ENCODE data around the gene MPDU1.
"Not testable (repeated sequence)": the region's sequence is repeated elsewhere in the genome, so short reads cannot be mapped to it uniquely, and the experiment has no call there.

The MPDU1 gene

DNA sequence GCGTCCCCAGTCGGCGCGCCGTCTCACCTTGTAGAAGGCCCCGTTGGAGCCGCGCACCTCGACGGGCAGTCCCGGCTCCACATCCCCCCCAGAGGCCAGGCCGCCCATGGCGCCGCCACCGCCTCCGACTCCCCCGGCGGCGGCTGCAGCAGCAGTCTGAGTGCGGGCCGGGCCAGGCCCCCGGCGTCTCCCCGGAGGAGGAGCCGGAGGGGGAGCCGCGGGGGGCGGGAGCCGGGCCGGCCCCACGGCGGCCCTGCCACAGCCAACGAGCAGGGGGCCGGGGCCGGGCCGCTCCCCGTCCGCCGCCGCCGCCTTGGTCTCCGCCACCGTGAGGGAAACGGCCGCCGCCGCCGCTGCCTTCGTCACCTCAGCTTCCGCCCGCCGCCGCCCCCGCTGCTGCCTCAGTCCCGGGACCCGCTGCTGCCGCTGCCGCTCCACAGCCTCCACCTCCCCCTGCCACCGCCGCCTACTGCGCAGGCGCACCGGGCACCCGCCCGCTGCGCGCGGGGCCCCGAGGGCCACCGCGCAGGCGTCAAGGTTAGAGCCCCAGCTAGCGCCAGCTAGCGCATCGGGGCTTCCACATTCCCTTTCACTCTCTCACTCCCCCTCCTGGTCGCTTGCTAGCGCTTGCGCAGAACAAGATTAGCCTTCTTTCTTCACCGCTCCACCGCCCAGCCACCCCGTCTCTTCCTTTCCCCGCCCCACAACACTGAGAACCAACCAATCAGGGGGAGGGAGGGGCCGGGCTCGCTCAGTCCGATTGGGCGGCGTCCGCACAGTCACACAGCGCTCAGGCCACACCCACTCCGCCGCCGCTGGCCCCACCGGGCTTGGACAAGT, 31.0 kb downstream of the MPDU1 start, which contains the start of gene FXR2:
Gene FXR2, minus strand, starts transcription at position 473 of the 840 bp plus-strand sequence. Its CDS starts 365 bp downstream, at position 108.
- peak; percentile 96 for DNase-seq (ENCODE audit: low read depth)

DNA sequence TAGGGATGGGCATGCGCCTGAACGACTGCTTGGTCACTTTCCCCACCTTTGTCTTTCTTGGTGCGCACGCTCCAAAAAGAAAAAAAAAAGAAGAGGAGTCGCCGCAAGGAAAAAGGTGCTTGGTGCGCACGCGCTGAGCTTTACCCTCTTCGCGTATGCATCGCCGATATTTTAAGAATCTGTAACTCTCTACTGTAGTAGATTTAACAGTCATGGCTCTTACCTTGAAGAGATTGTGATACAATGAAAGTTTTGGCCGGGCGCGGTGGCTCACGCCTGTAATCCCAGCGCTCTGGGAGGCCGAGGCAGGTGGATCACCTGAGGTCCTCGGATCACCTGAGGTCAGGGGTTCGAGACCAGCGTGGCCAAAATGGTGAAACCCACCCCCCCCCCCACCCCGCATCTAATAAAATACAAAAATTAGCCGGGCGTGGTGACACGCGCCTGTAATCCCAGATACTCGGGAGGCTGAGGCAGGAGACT, 31.7 kb downstream of the MPDU1 start:
- no peak for DNase-seq (ENCODE audit: low read depth)

DNA sequence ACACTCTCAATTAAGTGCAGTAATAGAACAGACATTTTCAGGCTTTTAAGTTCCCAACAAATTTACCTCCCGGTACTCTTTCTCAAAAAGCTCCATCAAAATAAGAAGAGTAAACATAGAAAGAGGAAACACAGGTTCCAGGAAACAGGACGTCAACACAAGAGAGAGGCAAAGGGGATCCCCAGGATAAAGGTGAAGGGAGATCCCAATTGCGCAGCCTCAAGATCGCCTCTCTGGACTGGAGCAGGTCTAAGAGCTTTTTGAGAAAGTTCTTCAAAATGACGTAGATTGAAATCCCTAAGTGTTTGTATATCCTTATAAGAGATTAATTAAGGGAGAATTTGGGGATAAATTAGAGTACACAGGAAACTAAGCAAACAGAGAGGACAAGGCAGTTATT, 35.0 kb downstream of the MPDU1 start:
- no peak for DNase-seq (ENCODE audit: low read depth)

- DNase-seq (ENCODE audit: low read depth) = no peak
These were observed 37.2 kb downstream of the MPDU1 start for GRCh38 chr17:7620835-7621234.

GRCh38 chr17:7623661-7624060, 40.0 kb downstream of the MPDU1 start:
- DNase-seq (ENCODE audit: low read depth) = no peak

GRCh38 chr17:7625749-7626148, 42.1 kb downstream of the MPDU1 start:
- DNase-seq (ENCODE audit: low read depth) = not testable (repeated sequence)

GRCh38 chr17:7626307-7626706, 42.7 kb downstream of the MPDU1 start:
- no peak for DNase-seq (ENCODE audit: low read depth)

- no peak for DNase-seq (ENCODE audit: low read depth)
These were observed 43.3 kb downstream of the MPDU1 start for GRCh38 chr17:7626956-7627249.

DNA sequence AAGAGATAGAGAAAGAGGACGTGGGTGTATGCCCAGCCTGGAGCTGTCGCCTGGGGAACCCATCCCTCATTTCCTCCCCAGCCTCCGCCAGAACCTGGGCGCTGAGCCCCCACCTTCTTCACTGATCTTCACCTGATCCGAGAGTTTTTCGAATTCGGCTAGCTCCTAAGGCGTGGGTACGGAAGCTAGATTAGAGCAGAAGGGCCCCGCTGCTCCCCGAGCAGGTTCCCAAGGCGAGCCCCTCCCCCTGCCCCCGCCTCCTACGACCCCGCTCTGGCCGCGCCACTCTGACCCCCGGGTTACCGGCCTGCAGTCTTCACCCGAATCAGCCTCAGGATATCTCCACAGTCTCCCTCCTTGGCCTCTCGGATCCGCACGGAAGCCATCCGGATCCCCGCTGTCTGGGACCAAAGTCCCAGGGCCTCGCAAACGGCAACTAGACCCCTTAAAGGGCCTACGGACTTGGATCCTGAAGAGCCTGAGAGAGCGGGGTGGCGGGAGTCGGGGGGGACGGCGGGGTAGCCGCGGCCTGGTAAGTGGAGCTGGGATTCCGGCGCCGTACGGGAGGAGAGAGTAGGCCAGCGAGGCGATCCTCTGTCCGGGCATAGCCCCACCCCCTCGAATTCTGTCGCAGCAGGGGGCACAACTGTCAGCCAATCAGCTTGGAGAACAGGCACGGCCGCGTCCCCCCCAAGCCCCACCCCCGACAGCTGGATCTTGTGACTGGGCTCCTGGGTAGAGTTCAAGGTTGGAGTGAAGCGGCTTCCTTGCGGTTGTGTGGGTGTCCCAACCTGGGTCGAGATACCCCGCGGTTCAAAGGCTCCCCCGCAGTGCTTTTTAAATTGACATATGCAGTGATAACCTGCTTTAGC, 43.8 kb downstream of the MPDU1 start, which contains the start of gene SAT2:
Gene SAT2, minus strand, starts transcription at position 572 of the 872 bp plus-strand sequence. Its CDS starts 186 bp downstream, at position 386.
- peak; percentile 74 for DNase-seq (ENCODE audit: low read depth)

GRCh38 chr17:7629939-7630571, 46.4 kb downstream of the MPDU1 start, which contains the start of gene SHBG:
Gene SHBG, plus strand, starts transcription at chr17:7630135. Its CDS starts 38 bp downstream, at chr17:7630173.
- no peak for DNase-seq (ENCODE audit: low read depth)

DNA sequence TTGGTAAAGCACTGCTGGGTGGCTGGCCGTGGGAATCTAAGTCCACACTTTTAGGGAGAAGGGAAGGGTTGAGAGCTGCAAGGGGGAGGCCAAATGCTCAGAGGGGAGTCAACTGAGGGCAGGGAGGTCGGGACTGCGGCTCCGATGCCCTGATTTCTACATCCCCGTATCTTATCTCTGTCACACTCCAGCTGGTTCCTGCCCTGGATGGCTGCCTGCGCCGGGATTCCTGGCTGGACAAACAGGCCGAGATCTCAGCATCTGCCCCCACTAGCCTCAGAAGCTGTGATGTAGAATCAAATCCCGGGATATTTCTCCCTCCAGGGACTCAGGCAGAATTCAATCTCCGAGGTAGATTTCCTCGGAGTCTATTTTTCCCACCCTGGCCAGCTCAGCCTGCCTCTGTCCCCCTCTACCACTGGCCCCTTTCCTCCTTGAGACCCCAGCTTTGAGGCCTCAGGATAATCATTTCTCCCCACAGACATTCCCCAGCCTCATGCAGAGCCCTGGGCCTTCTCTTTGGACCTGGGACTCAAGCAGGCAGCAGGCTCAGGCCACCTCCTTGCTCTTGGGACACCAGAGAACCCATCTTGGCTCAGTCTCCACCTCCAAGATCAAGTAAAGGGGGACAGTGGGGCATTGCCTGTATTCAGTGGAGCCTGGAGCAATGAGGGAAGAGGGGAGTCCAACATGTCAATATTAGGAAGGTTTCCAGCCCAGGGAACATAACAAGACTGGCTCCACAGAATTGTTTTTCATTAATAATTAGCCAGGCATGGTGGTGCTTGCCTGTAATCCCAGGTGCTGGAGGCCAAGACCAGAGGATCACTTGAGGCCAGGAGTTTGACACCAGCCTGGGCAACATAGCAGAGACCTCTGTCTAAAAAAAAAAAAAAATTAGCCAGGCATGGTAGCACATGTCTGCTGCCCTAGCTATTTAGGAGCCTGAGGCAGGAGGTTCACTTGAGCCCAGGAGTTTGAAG, 48.0 kb downstream of the MPDU1 start:
- DNase-seq (ENCODE audit: low read depth) = no peak

GRCh38 chr17:7632492-7632894, 48.8 kb downstream of the MPDU1 start:
- no peak for DNase-seq (ENCODE audit: low read depth)

GRCh38 chr17:7633093-7633492, 49.4 kb downstream of the MPDU1 start:
- DNase-seq (ENCODE audit: low read depth) = no peak

GRCh38 chr17:7634384-7634783, 50.7 kb downstream of the MPDU1 start:
- no peak for DNase-seq (ENCODE audit: low read depth)

- DNase-seq (ENCODE audit: low read depth) = no peak
These were observed 52.5 kb downstream of the MPDU1 start for GRCh38 chr17:7636163-7636562.
